ENCODE results near the gene ANO1. TPM values are rescaled to one million over a fixed set of nuclear protein-coding genes. Genes with fewer than 3 reads are reported as not detected.

ANO1 gene
- total RNA-seq, 2 donors from 2014 or later = 0.33 TPM; not detected in 1

DNA sequence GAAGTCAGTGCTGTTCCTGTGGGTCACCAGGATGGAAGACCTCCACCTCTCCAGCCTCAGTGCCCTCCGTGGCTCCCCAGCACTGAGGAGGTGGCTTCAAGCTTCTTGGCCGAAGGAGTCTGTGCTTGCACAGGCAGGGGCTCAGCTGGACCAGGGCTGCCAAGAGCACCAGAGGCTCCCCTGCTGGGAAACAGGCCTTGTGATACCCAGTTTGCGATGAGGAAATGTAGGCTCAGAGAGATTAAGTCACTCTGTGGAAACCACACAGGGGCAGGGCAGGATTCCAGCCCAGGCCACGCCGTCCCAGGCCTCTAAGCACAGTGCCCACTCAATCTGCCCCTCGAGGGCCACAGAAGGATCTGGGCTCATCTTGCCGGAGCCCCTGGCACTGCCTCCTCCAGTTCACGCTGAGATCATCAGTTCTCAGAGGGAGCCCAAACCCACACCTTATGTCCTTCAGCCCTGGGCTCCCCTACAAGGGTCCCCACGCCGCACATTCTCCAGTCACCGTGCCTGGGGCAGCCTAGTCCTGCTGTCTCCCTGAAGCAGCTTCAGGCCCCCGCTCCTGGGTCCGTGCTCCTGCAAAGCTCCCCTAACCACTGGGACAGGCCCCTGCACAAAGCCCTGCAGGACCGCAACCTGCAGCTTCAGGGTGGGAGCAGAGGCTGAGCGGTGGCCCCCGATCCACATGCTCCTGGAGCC is 21.6 kb downstream of the ANO1 start:
- no peak for ATAC-seq
- Mint-ChIP-seq H3K9me3 (no peaks in the 10 kb centered on the region), H3K27ac (no peak overlapping the region), H3K36me3 (no peaks in the 10 kb centered on the region)
- DNase-seq (ENCODE audit: low spot score in 2 of 2) = no peak

DNA sequence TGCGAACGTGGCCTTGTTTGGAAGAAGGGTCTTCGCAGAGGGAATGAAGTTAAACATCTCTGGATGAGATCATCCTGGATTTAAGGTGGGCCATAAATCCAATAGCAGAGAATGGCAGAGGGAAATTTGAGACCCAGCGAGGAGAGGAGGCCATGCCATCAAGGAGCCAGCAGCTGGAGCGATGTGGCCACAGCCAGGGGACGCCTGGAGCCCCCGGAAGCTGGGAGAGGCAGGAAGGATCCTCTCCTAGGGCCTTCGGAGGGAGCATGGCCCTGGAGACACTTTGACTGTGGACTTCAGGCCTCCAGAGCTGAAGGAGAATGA is 22.1 kb downstream of the ANO1 start:
- Mint-ChIP-seq H3K27ac (no peak overlapping the region), H3K9me3 (no peaks in the 10 kb centered on the region), H3K36me3 (no peaks in the 10 kb centered on the region)
- DNase-seq (ENCODE audit: low spot score in 2 of 2) (no peak), ATAC-seq (no peak)

DNA sequence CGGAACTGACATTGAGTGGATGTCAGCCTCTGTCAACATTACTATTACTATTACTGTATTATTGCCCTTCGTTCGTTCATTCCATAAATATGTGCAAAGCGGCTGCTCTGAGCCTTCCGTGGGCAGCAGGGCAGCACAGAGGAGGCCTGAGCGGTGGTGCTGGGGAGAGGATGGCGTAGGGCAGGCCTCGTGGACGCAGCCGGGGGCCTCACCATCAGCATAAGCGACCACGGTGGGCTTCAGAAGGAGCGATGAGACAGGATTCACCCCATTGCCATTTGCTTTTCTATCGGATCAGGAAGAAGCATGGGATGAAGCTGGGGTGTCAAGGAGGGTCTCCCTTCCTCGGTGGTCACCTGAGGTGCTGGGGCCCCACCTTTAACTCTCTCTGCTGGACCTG is 22.7 kb downstream of the ANO1 start:
- Mint-ChIP-seq H3K27ac (no peak overlapping the region), H3K9me3 (no peaks in the 10 kb centered on the region), H3K36me3 (no peaks in the 10 kb centered on the region)
- DNase-seq (ENCODE audit: low spot score in 2 of 2) = no peak
- ATAC-seq = no peak

DNA sequence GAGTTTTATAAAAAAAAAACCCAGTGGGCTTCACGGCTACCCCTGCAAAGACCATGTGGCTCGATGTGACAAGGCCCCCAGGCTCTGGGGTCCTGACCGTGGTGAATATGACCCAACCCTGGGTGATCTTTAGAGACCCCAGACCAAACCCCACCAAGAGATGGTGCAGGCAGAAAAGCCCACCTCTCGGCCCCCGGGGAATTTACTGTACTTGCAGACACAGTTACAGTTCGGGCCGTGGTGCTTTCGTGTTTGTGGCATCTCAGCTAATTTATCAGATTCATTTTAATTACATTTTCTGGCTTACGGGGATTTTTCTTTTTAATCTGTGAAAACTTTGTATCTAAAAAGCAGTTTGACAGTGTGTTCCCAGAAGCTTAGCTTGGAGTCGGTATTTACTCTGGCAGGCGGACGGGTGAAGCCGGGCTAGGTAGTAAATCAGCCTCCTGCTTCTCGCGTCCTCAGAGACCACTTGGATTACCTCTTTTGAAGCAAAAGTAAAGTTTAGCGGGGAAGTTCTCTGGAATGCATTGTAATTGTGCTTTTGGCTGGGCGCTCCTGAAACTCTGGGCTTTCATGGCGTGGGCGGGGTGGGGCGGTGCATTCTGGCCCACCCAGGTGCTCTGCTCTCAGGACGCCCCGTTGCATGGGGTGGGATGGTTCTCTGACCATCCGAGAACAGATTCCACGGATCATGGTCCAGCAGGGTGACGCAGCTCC is 25.3 kb downstream of the ANO1 start:
- ATAC-seq (no peak), DNase-seq (ENCODE audit: low spot score in 2 of 2) (no peak)
- H3K36me3 Mint-ChIP-seq = no peaks in the 10 kb centered on the region
- H3K27ac Mint-ChIP-seq = no peak overlapping the region
- H3K9me3 Mint-ChIP-seq = no peaks in the 10 kb centered on the region

DNA sequence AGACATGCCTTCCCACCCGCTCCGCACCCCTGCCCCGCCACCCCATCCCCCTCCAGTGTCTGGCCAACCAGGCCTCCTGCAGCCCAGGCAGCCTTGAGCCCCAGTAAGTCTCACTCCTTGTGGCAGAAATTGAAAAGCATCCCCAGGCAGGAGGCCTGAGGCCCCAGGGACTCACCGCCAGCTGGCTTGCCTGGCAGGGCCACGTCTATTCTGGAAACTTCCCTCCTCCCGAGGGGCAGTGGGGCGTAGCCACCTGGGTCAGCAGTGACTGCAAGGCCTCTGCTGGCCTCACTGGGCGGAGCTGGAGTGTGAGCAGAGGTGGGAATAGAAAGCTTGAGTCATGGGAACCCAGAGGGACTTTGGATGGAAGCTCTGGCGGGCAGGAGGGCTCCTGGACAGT is 26.3 kb downstream of the ANO1 start:
- Mint-ChIP-seq H3K9me3 (no peaks in the 10 kb centered on the region), H3K27ac (no peak overlapping the region), H3K36me3 (no peaks in the 10 kb centered on the region)
- DNase-seq (ENCODE audit: low spot score in 2 of 2) = no peak
- ATAC-seq = no peak

DNA sequence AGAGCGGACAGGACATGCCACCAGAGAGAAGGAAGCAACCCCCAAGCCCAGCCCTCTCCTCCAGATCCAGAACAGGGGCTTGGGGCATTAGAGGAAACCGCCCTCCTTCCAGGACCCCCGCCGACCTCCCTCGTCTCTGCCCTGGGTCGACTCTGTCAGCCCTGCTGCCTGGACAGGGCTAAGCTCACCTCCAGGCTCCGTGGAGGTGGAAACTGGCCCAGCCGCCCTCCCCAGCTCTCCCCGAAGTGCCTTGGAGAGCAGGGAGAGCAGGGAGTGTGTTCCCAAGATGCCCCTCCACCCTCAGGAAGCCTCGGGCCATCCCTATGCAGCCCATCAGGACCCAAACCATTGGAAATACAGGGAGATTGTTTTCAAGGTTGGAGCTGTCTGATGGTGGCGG is 26.8 kb downstream of the ANO1 start:
- ATAC-seq (no peak), DNase-seq (ENCODE audit: low spot score in 2 of 2) (no peak)
- Mint-ChIP-seq H3K27ac (no peak overlapping the region), H3K9me3 (no peaks in the 10 kb centered on the region), H3K36me3 (no peaks in the 10 kb centered on the region)

DNA sequence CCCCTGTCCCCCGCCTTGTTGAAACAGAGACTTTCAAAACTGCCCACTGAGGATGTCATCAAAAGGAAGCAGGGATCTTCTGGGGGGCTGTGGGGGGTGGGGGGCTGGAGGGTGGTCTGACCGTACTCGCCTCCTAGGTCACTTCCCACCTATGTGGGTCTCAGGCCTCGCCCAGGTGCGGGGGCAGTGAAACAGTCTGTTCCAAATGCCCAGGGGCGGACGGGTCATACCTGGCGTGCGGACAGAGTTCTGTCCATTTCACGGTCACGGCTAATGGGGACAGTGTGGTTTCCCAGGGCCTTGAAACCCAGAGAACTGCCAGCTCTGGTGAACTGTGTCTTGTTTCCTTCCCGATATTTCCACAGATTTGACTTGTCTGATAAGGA is 27.2 kb downstream of the ANO1 start:
- H3K9me3 Mint-ChIP-seq = no peaks in the 10 kb centered on the region
- no peaks in the 10 kb centered on the region for H3K36me3 Mint-ChIP-seq
- ATAC-seq (no peak), DNase-seq (ENCODE audit: low spot score in 2 of 2) (no peak)
- H3K27ac Mint-ChIP-seq = no peak overlapping the region

DNA sequence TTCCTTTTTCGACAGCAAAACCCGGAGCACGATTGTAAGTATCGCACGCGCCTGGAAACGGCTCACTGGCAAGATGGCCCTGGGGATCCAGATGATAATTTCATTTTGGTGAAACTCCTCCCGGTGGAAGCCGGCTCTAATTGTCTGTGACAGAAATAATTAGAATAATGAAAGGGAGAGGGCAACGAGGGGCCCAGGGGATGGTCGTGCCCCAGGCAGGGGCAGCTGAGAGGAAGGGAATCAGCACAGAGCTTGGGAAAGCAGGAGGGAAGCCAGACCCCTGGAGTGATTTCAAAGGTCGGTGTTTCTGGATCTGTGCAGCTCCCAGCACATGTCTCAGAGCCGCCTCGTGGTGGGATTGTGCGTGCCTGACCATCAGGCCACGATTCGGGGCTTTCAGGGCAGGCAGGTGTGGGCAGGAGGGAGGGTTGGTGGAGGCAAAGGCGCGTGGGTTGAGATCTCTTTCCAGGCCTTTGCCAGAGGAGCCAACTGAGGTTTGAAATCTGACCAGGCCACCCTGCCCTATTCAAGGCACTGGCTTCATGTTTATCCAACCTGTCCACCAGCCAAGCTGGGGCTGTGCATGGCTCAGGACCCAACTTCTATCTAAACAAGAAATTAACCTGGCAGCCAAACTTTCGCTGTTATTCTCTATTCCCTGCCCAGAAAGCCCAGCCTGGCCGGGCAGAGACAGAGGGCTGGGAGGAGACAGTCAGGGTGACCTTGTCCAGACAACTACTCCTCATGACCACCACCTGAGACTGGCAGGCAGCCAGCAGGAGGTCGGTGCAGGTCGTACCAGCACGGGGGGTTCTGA is 27.8 kb downstream of the ANO1 start:
- no peaks in the 10 kb centered on the region for H3K36me3 Mint-ChIP-seq
- no peaks in the 10 kb centered on the region for H3K9me3 Mint-ChIP-seq
- no peak overlapping the region for H3K27ac Mint-ChIP-seq
- ATAC-seq (no peak), DNase-seq (ENCODE audit: low spot score in 2 of 2) (no peak)

DNA sequence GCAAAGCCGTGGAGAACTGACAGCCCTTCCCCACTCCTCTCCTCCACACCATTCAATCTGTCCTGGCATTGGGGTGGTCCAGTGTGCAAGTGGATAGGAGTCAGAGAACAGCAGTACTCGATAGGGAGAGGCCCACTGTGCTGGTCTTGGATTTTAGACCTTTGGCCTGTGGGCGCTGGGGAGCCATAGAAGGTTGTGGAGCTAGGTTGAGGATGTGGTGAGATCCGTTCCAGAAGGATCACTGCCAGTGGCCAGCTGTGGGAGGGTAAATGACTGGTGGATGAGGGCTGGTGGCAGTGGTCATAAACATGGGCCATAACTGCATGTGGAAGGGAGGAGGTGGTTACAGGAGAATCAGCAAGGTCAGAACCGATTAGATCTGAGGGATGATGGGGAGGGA is 28.6 kb downstream of the ANO1 start:
- H3K36me3 Mint-ChIP-seq = no peaks in the 10 kb centered on the region
- no peak for ATAC-seq
- no peaks in the 10 kb centered on the region for H3K9me3 Mint-ChIP-seq
- DNase-seq (ENCODE audit: low spot score in 2 of 2) = no peak
- no peak overlapping the region for H3K27ac Mint-ChIP-seq

DNA sequence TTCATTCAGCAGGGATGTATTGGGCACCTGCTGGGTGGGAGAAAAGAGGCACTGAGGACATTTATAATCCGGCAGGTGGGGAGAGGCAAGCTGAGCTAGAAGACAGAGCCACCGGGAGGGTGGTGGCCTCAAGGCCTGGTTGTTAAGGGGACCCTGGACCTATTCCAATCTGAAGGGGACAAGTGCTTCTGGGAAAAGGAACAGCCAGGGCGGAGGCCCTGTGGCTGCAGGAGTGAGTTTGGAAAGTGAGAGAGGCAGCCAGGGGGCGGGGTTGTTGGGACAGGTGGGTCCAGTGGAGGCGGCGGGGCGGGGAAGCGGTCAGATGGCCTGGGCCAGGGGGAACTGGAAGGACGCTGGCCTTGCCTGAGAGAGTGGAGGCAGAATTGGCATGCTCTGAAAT is 29.1 kb downstream of the ANO1 start:
- ATAC-seq (no peak), DNase-seq (ENCODE audit: low spot score in 2 of 2) (no peak)
- Mint-ChIP-seq H3K9me3 (no peaks in the 10 kb centered on the region), H3K36me3 (no peaks in the 10 kb centered on the region), H3K27ac (no peak overlapping the region)

DNA sequence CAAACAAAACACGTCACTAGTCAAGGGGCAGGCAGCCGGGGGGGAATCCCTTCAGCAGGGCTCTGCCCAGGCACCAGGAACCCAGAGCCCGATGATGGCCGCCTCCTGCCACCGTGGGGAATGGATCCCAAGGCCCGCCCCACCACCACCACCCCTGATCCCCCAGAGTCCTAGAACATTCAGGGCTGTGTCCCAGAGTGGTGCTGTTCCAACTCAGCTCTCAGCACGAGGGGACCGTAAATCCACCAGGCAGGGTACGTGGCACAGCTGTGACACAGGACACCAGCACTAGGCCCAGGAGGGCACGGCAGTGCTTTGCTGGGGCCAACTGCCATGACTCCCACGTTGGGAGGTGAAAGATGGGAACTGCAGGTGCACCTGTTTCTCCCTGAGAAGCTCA is 29.6 kb downstream of the ANO1 start:
- ATAC-seq = no peak
- H3K27ac Mint-ChIP-seq = no peak overlapping the region
- DNase-seq (ENCODE audit: low spot score in 2 of 2) = no peak
- no peaks in the 10 kb centered on the region for H3K9me3 Mint-ChIP-seq
- no peaks in the 10 kb centered on the region for H3K36me3 Mint-ChIP-seq

DNA sequence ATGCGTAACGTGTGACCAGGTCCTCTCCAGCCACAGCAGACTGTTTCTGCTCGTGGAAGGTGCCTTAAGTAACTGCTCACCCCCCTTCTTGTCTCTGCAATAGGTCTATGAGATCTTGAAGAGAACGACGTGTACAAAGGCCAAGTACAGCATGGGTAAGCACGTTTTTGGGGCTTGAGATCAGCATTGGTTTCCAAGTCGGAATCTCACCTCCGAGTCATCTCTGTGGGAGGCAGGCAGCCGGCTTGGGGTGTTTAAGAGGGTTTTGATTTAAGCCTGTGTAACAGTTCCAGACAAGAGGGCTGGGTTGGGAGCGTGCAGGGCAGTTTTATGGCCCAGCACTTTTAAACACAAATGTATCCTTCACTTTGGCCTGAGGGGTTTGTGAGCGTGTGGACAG is 30.1 kb downstream of the ANO1 start:
- H3K36me3 Mint-ChIP-seq = no peaks in the 10 kb centered on the region
- no peak for ATAC-seq

DNA sequence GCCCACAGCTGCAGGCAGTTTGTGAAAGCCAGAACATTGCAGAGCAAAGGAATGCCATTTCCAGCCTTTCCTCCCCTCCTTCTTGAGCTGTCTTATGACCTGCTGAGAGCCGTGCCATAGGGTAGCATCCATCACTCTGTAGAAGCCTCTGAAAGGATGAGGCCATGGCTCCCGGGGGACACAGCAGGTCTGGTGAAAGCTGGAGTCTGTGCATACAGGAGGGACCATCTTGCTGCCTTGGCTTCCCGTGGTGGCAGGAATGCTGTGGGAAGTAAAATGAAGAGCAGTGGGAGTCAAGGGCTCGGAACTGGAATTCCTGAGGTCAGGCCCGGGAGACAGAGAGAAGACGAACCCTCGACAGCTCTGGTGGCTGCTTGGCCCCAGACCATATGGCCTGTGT is 30.9 kb downstream of the ANO1 start:
- no peak for ATAC-seq
- Mint-ChIP-seq H3K27ac (no peak overlapping the region), H3K9me3 (no peaks in the 10 kb centered on the region), H3K36me3 (no peaks in the 10 kb centered on the region)
- DNase-seq (ENCODE audit: low spot score in 2 of 2) = no peak

More for the DNA sequence above, 30.1 kb downstream of the ANO1 start:
- DNase-seq (ENCODE audit: low spot score in 2 of 2) = no peak
- no peaks in the 10 kb centered on the region for H3K9me3 Mint-ChIP-seq
- H3K27ac Mint-ChIP-seq = no peak overlapping the region

DNA sequence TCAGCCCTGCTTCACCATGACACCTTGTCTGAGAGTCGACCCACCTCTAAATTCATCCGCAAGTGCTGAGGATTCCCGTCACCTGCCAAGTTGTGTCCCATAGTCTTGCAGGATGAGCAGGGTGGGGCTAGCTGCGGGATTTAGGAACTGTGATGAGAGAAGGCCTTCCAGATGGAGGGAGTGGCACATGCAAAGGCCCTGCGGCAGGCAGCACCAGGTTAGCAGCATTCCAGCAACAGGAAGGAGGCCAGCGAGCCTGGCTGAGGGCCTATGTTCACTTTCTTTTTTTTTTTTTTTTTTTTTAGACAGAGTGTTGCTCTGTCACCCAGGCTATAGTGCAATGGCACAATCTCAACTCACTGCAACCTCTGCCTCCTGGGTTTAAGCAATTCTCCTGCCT is 31.8 kb downstream of the ANO1 start:
- no peak overlapping the region for H3K27ac Mint-ChIP-seq
- ATAC-seq (no peak), DNase-seq (ENCODE audit: low spot score in 2 of 2) (no peak)
- H3K36me3 Mint-ChIP-seq = no peaks in the 10 kb centered on the region
- H3K9me3 Mint-ChIP-seq = no peaks in the 10 kb centered on the region

DNA sequence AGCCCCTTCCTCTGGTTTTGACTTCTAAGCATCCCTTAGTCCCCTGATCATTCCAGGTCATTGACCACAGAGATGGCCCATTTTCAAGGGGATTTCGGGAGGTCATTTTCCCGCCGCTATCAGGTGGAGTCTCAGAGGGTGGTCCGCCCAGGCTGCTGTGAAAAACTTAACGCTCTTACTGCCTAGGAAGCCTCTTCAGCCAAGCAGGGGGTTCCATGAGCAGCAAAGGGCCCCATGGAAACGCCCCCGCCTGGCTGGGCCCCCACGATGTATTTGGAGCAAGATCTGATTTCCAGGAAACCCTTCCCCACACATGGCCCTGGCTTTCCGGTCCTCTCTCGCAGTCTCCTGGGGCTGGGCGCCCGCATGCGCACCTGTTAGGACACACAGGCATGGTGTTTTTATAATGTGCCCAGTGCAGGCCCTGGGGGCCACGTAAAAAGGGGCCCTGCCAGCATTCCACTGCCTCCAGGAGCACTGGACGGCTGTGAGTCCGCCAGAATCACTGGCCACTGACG is 32.5 kb downstream of the ANO1 start:
- no peak for ATAC-seq
- Mint-ChIP-seq H3K27ac (no peak overlapping the region), H3K36me3 (no peaks in the 10 kb centered on the region), H3K9me3 (no peaks in the 10 kb centered on the region)
- DNase-seq (ENCODE audit: low spot score in 2 of 2) = no peak

DNA sequence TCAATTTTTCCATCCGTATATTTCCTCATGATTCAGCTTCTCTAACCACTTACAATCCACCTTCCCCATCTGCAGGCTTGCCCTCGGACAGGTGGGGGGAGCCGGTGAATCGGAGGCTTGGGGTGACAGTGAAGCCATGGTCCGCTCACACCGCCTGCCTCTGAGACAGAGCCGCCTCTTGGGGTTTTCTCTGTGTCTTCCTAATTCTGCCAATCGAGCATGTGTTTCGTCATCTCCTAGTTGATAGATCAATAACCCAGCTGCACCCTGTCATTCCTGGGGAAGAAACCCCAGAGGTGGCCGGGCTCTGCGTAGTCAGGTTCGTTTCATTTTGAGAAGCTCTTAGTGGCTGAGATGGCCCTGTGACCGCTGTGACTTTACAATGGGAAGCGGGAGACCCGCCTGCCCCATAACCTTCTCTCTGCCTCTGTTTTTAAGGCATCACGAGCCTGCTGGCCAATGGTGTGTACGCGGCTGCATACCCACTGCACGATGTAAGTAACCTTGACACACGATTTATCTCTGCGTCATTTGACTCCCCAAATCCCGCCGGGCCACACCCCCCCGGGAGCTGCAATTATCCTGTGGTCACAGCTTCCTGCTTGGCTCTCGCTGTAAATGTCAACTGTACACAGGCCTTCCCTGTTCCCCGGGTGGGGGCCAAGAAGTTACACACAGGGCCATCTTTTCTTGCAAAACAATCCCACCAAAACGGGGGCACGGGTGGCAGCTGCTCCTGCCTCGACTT is 33.3 kb downstream of the ANO1 start:
- ATAC-seq (peak in 1 of 2 donors; percentile 20), DNase-seq (ENCODE audit: low spot score in 2 of 2) (no peak)
- Mint-ChIP-seq H3K9me3 (no peaks in the 10 kb centered on the region), H3K27ac (no peak overlapping the region), H3K36me3 (no peaks in the 10 kb centered on the region)

DNA sequence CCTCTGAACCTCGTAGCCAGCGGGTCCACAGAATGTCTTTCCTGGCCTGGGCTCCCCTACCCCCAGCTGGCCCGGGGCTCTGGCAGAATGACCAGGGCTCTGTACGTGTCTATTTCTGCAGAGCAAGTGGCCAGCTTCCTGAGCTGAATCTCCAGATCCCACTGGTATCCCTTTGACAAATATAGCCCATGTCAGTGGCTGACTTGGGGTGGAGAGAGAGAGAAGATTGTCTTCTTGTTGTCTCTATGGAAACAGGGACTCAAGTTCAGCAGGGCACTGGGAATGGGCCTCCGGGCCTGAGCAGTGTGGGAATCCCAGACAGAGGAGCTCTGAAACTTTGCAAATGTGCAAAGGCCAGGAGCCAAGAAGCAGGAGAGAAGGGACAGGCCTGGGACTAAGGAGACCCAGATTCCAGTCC is 33.9 kb downstream of the ANO1 start:
- ATAC-seq = no peak
- Mint-ChIP-seq H3K9me3 (no peaks in the 10 kb centered on the region), H3K27ac (no peak overlapping the region), H3K36me3 (no peaks in the 10 kb centered on the region)
- DNase-seq (ENCODE audit: low spot score in 2 of 2) = no peak
